H1 (cell line): Measurements from ENCODE around the gene KRT77. TPM values are rescaled to one million over a fixed set of nuclear protein-coding genes. Genes with fewer than 3 reads are reported as not detected.

Experiments used
- CTCF ChIA-PET: fragments of 300-600 bp; sonication (Branson Sonifier 250); formaldehyde crosslinking; loops from one replicate; lab custom pipeline; 2021; ENCODE audit not compliant: partially characterized antibody; lab: Charles Lee
- POLR2A ChIA-PET: fragments of 300-600 bp; sonication (Branson Sonifier 250); formaldehyde crosslinking; loops from one replicate; lab custom pipeline; 2021; ENCODE audit warnings: inconsistent platforms; ENCODE audit not compliant: partially characterized antibody; lab: Charles Lee
- DNase-seq, 2 experiments: peaks; one replicate each; pipeline versions ENCODE4 v3.0.0 to v3.0.0-alpha.2; 2010 to 2022; ENCODE audit warnings: low spot score in 2 of 2, low read depth in 1 of 2, mixed read lengths in 1 of 2
- FAIRE-seq: peaks from 2 replicates; lab custom pipeline; 2011; peaks lifted over from hg19 to GRCh38; lab: Jason Lieb, UNC
- H2AFZ ChIP-seq: 2 replicates; pipeline ENCODE4 v1.8.1; 2012; ENCODE audit warnings: low read length, inconsistent platforms
- H2AK5ac ChIP-seq: 2 replicates; pipeline ENCODE4 v1.6.1; 2013; ENCODE audit warnings: low read depth, low read length
- H2BK120ac ChIP-seq: replicated peaks from 2 replicates; pipeline ENCODE3; 2013; ENCODE audit warnings: low read depth, low read length, inconsistent platforms
- H2BK12ac ChIP-seq: 2 replicates; pipeline ENCODE4 v1.6.1; 2013; ENCODE audit warnings: low read depth, low read length
- H2BK15ac ChIP-seq: 2 replicates; pipeline ENCODE4 v1.6.1; 2013; ENCODE audit warnings: low read length
- H2BK20ac ChIP-seq: 2 replicates; pipeline ENCODE4 v1.6.1; 2013; ENCODE audit warnings: low read length
- H2BK5ac ChIP-seq: 2 replicates; pipeline ENCODE4 v1.6.1; 2013; ENCODE audit warnings: low read depth, low read length
- H3K14ac ChIP-seq: 2 replicates; pipeline ENCODE4 v1.6.1; 2013; ENCODE audit warnings: inconsistent platforms; ENCODE audit not compliant: insufficient read length
- H3K18ac ChIP-seq: 2 replicates; pipeline ENCODE4 v1.6.1; 2013; ENCODE audit warnings: low read length; ENCODE audit errors: extremely low read depth
- H3K23ac ChIP-seq: 2 replicates; pipeline ENCODE4 v1.6.1; 2013; ENCODE audit warnings: inconsistent platforms; ENCODE audit not compliant: insufficient read length
- H3K23me2 ChIP-seq: 2 replicates; pipeline ENCODE4 v1.6.1; 2013; ENCODE audit warnings: low read depth, low read length
- H3K27ac ChIP-seq: 2 replicates; pipeline ENCODE4 v1.6.1; 2011; ENCODE audit warnings: low read depth, low read length, inconsistent platforms
- H3K27me3 ChIP-seq, 4 experiments: replicated peaks in 1 of 4; 1 replicate in 1 of 4; 2 replicates in 3 of 4; pipeline versions ENCODE4 v1.6.1 to v1.8.1; 2011 to 2013; ENCODE audit warnings: low read length in 3 of 4, mild to moderate bottlenecking in 3 of 4, inconsistent platforms in 2 of 4, mixed read lengths in 2 of 4, moderate library complexity in 1 of 4; ENCODE audit not compliant: control insufficient read depth in 3 of 4, insufficient read depth in 3 of 4; ENCODE audit errors: extremely low read depth in 1 of 4
- H3K36me3 ChIP-seq, 4 experiments: 2 replicates each; pipeline versions ENCODE4 v1.6.1 to v1.8.1; 2011 to 2013; ENCODE audit warnings: mild to moderate bottlenecking in 4 of 4, low read length in 3 of 4, moderate library complexity in 2 of 4, control low read depth in 1 of 4, inconsistent platforms in 1 of 4; ENCODE audit not compliant: insufficient read depth in 4 of 4, control insufficient read depth in 2 of 4
- H3K4ac ChIP-seq: replicated peaks from 2 replicates; pipeline ENCODE3; 2013; ENCODE audit warnings: low read length, low read depth, mixed read lengths, inconsistent platforms; ENCODE audit not compliant: insufficient read length
- H3K4me1 ChIP-seq, 4 experiments: replicated peaks in 1 of 4; 1 replicate in 1 of 4; 2 replicates in 3 of 4; pipeline versions ENCODE4 v1.6.1 to v1.8.1; 2011 to 2013; ENCODE audit warnings: low read length in 3 of 4, inconsistent platforms in 2 of 4, mixed read lengths in 1 of 4; ENCODE audit not compliant: insufficient read depth in 4 of 4, control insufficient read depth in 3 of 4
- H3K4me2 ChIP-seq, 2 experiments: 2 replicates each; pipeline versions ENCODE4 v1.6.1 to v1.8.1; 2011 to 2013; ENCODE audit warnings: low read depth in 2 of 2, low read length in 2 of 2, control low read depth in 1 of 2, inconsistent platforms in 1 of 2, mild to moderate bottlenecking in 1 of 2; ENCODE audit not compliant: insufficient read depth in 1 of 2
- H3K4me3 ChIP-seq, 4 experiments: fragments of 200-600, 300-600 bp in 1 of 4; sonication (generic), shearing (Covaris generic), sonication (Bioruptor Twin) in 1 of 4; 2 replicates each; pipeline versions ENCODE4 v1.5.1 to v1.8.1; 2011 to 2016; ENCODE audit warnings: low read length in 4 of 4, low read depth in 3 of 4, control low read depth in 2 of 4, inconsistent platforms in 2 of 4, mild to moderate bottlenecking in 2 of 4, mixed read lengths in 1 of 4, moderate library complexity in 1 of 4; ENCODE audit not compliant: insufficient read depth in 2 of 4; ENCODE audit errors: extremely low read depth in 1 of 4
- H3K56ac ChIP-seq: replicated peaks from 2 replicates; pipeline ENCODE3; 2013; ENCODE audit warnings: low read depth, mild to moderate bottlenecking, mixed read lengths, low read length, inconsistent platforms; ENCODE audit not compliant: insufficient read length
- H3K79me1 ChIP-seq: 2 replicates; pipeline ENCODE4 v1.6.1; 2013; ENCODE audit warnings: low read depth, low read length, control low read depth
- H3K79me2 ChIP-seq, 2 experiments: 2 replicates each; pipeline versions ENCODE4 v1.6.1 to v1.8.1; 2012 to 2013; ENCODE audit warnings: low read length in 2 of 2, mild to moderate bottlenecking in 2 of 2, inconsistent platforms in 1 of 2; ENCODE audit not compliant: insufficient read depth in 2 of 2, control insufficient read depth in 1 of 2
- H3K9ac ChIP-seq, 4 experiments: replicated peaks in 1 of 4; 1 replicate in 1 of 4; 2 replicates in 3 of 4; pipeline versions ENCODE4 v1.6.1 to v1.8.1; 2011 to 2013; ENCODE audit warnings: low read depth in 3 of 4, low read length in 3 of 4, control low read depth in 2 of 4, mild to moderate bottlenecking in 2 of 4, moderate library complexity in 2 of 4, inconsistent platforms in 1 of 4; ENCODE audit errors: extremely low read depth in 1 of 4
- H3K9me3 ChIP-seq, 2 experiments: 2 replicates each; pipeline versions ENCODE4 v1.6.1 to v1.8.1; 2012 to 2013; ENCODE audit warnings: mild to moderate bottlenecking in 2 of 2, moderate library complexity in 2 of 2, control low read depth in 1 of 2, inconsistent platforms in 1 of 2, low read depth in 1 of 2, low read length in 1 of 2, mixed read lengths in 1 of 2; ENCODE audit not compliant: insufficient read depth in 2 of 2
- H4K20me1 ChIP-seq, 2 experiments: replicated peaks in 1 of 2; 2 replicates each; pipeline versions ENCODE3 to v1.8.1; 2011 to 2013; ENCODE audit warnings: inconsistent platforms in 2 of 2, low read length in 2 of 2, mild to moderate bottlenecking in 1 of 2; ENCODE audit not compliant: insufficient read depth in 2 of 2, control insufficient read depth in 1 of 2
- H4K5ac ChIP-seq: 2 replicates; pipeline ENCODE4 v1.6.1; 2013; ENCODE audit warnings: low read length, low read depth, mixed read lengths, inconsistent platforms; ENCODE audit not compliant: insufficient read length
- H4K8ac ChIP-seq: 2 replicates; pipeline ENCODE4 v1.8.0; 2013; ENCODE audit warnings: mild to moderate bottlenecking, moderate library complexity, low read length, inconsistent platforms; ENCODE audit not compliant: insufficient read depth; ENCODE audit errors: extremely low read depth
- H4K91ac ChIP-seq: replicated peaks from 2 replicates; pipeline ENCODE3; 2013; ENCODE audit warnings: low read length, mixed read lengths, inconsistent platforms; ENCODE audit not compliant: insufficient read length
- CHD1 ChIP-seq: IDR thresholded peaks from 2 replicates; pipeline ENCODE4 v1.6.1; 2012; ENCODE audit warnings: low read depth, low read length, improper control_type of control experiment
- EGR1 ChIP-seq: IDR thresholded peaks from 2 replicates; pipeline ENCODE4 v1.6.1; 2011; ENCODE audit warnings: low read depth, low read length, borderline replicate concordance
- EP300 ChIP-seq, 2 experiments: IDR thresholded peaks; 1 replicate in 1 of 2; 2 replicates in 1 of 2; pipeline ENCODE4 v1.6.1; 2011 to 2012; ENCODE audit warnings: low read depth in 2 of 2, low read length in 2 of 2, mild to moderate bottlenecking in 2 of 2, borderline replicate concordance in 1 of 2, inconsistent platforms in 1 of 2, moderate library complexity in 1 of 2
- GABPA ChIP-seq: IDR thresholded peaks from 2 replicates; pipeline ENCODE4 v1.6.1; 2011; ENCODE audit warnings: mild to moderate bottlenecking, low read length, moderate library complexity, borderline replicate concordance; ENCODE audit not compliant: insufficient read depth
- HDAC2 ChIP-seq, 2 experiments: fragments of 300-600 bp in 1 of 2; sonication (generic) in 1 of 2; IDR thresholded peaks; 2 replicates each; pipeline ENCODE4 v1.6.1; 2011 to 2012; ENCODE audit warnings: low read depth in 2 of 2, low read length in 2 of 2, mild to moderate bottlenecking in 2 of 2, moderate library complexity in 2 of 2, borderline replicate concordance in 1 of 2, inconsistent platforms in 1 of 2
- HDAC6 ChIP-seq: IDR thresholded peaks from one replicate; pipeline ENCODE4 v1.7.1; 2012; ENCODE audit warnings: low read depth, mild to moderate bottlenecking, inconsistent platforms, low read length, moderate library complexity
- PHF8 ChIP-seq: fragments of 200-600 bp; sonication (generic); conservative IDR thresholded peaks from 2 replicates; pipeline ENCODE4 v1.7.1; 2012; ENCODE audit warnings: low read depth, mild to moderate bottlenecking, inconsistent platforms, low read length, moderate library complexity
- SAP30 ChIP-seq: fragments of 300-600 bp; sonication (generic); IDR thresholded peaks from 2 replicates; pipeline ENCODE4 v1.7.1; 2012; ENCODE audit warnings: low read length, moderate library complexity, mild to moderate bottlenecking, inconsistent platforms; ENCODE audit not compliant: insufficient read depth, insufficient replicate concordance
- SIN3A ChIP-seq, 2 experiments: IDR thresholded peaks in 1 of 2; conservative IDR thresholded peaks in 1 of 2; 2 replicates each; pipeline ENCODE4 v1.6.1; 2011 to 2012; ENCODE audit warnings: low read length in 2 of 2, improper control_type of control experiment in 1 of 2, low read depth in 1 of 2, mild to moderate bottlenecking in 1 of 2
- SP2 ChIP-seq: IDR thresholded peaks from 2 replicates; pipeline ENCODE4 v1.6.1; 2012; ENCODE audit warnings: mild to moderate bottlenecking, low read length, inconsistent platforms
- SRF ChIP-seq: IDR thresholded peaks from 2 replicates; pipeline ENCODE4 v1.6.1; 2011; ENCODE audit warnings: mild to moderate bottlenecking, low read depth, low read length, moderate library complexity
- TCF12 ChIP-seq: IDR thresholded peaks from 2 replicates; pipeline ENCODE4 v1.6.1; 2011; ENCODE audit warnings: low read depth, mild to moderate bottlenecking, low read length
- TEAD4 ChIP-seq: IDR thresholded peaks from 2 replicates; pipeline ENCODE4 v1.6.1; 2012; ENCODE audit warnings: low read depth, low read length, inconsistent platforms, mixed read lengths
- WGBS, 2 experiments: shearing (Covaris generic) in 1 of 2; methylation state at CpG; one replicate each; pipeline versions ENCODE4 v1.1.6 to v1.1.7; 2013 to 2015; ENCODE audit warnings: low lambda C conversion rate in 2 of 2, mixed read lengths in 2 of 2, inconsistent platforms in 1 of 2, low coverage in 1 of 2, missing lambda C conversion rate in 1 of 2; ENCODE audit not compliant: insufficient replicate concordance in 2 of 2, insufficient coverage in 1 of 2, insufficient read length in 1 of 2; ENCODE audit errors: extremely low coverage in 1 of 2, missing lambda C conversion rate in 1 of 2; 5-methylcytosine and 5-hydroxymethylcytosine counted together
- polyA plus RNA-seq, 7 experiments: library from polyadenylated mRNA; depleted of rRNA in 3 of 7; stranded (reverse) in 5 of 7; unstranded in 2 of 7; fragments of >200 nt in 5 of 7; fragments of 200-250 nt in 2 of 7; gene quantifications; 1 replicate in 5 of 7; 2 replicates in 1 of 7; 4 replicates in 1 of 7; pipeline versions ENCODE4 v1.2.1 to v1.2.3, GENCODE V29; 2011 to 2013; ENCODE audit warnings: missing spikeins in 2 of 7, mixed read lengths in 2 of 7
- total RNA-seq: library from RNA; stranded (reverse); fragmentation: NEBNext Ultra II Directional; extraction: Animal tissue kit (Norgen Biotek cat#: 25700); gene quantifications from 2 replicates; pipeline ENCODE4 v1.2.1, GENCODE V29; 2021

Gene KRT77
- total and polyA plus RNA-seq, 2 of the 8 experiments (the other 6 are each of a cell fraction or from before 2014, with no cell fraction given): 0.02 TPM; not detected in 1

DNA sequence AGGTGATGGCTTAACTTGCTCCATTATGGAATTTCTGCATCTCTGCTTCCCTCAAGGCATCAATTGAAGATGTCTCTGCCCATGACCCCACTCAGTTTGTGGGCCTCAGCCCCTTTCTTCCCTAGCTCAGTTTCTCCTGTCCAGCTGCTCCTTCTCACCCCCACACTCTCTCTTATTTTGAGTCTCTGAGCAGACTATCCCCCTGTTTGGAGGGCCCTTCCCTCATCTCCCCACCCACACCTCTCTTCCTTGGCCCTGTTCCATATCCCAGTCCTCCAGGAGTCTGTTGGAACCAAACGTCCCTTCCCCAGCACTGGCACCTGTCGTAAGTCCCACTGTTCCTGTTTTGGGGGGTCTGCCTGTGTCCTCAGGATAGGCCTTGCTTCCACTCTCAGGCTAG lies 14.8 kb downstream of the KRT77 start:
- H2BK15ac ChIP-seq: no peak overlapping the region
- no peak overlapping the region for H2BK5ac ChIP-seq
- H3K4ac ChIP-seq: no peak overlapping the region
- no peaks in the 10 kb centered on the region for H3K36me3 ChIP-seq
- no peak overlapping the region for H3K18ac ChIP-seq
- H2BK120ac ChIP-seq: no peak overlapping the region
- no peaks in the 10 kb centered on the region for H4K20me1 ChIP-seq
- no peaks in the 10 kb centered on the region; the same call in 1 of the 2 replicates for H3K79me1 ChIP-seq
- no peak overlapping the region for H3K27ac ChIP-seq
- H3K23me2 ChIP-seq: peaks cover 6% of the 10 kb centered on the region; the same call in 1 of the 2 replicates
- no peak overlapping the region for H2AFZ ChIP-seq
- no peak overlapping the region for H4K5ac ChIP-seq
- H3K27me3 ChIP-seq: peaks cover 0 to 30% (median 16%) of the 10 kb centered on the region in 4 experiments; a peak in 6 of 7 replicates
- no peak overlapping the region for H4K8ac ChIP-seq
- no peak overlapping the region for H3K56ac ChIP-seq
- no peak overlapping the region for H2BK20ac ChIP-seq
- no peak overlapping the region for H2AK5ac ChIP-seq
- no peak overlapping the region for H4K91ac ChIP-seq
- FAIRE-seq (no peak), DNase-seq (no peak)
- ChIA-PET CTCF (interaction anchor here (0.6 to 1.9 kb wide), 2 partner anchors 13 to 196 kb away, joined by 3 to 7 read pairs; no protein-coding TSS in a partner anchor), POLR2A (interaction anchor here (1.5 kb wide), 1 partner anchor 14 kb away, joined by 4 read pairs; no protein-coding TSS in a partner anchor)
- H2BK12ac ChIP-seq: no peak overlapping the region
- no peaks in the 10 kb centered on the region for H3K79me2 ChIP-seq
- H3K4me3 ChIP-seq: no peak overlapping the region
- no peak overlapping the region for H3K14ac ChIP-seq
- no peak overlapping the region for H3K4me2 ChIP-seq
- no peak overlapping the region for H3K23ac ChIP-seq
- no peak overlapping the region for H3K9ac ChIP-seq
- peaks cover 0 to 9% (median 3%) of the 10 kb centered on the region in 4 experiments; a peak in 2 of 7 replicates for H3K4me1 ChIP-seq
- no peaks in the 10 kb centered on the region for H3K9me3 ChIP-seq
- WGBS, 2 experiments: 63% methylated on average over 2 of the region's 2 CpGs; no CpG with 5 or more reads in 1 of the 2 experiments
- no peak for TF ChIP-seq SIN3A (conservative IDR thresholded peaks at IDR 0.05 in 1 of 2, IDR thresholded peaks at IDR 0.05 in 1 of 2; ENCODE audit: low read depth in 1 of 2, low read length in 2 of 2)
- no peak for TF ChIP-seq EP300 (IDR thresholded peaks at IDR 0.05; ENCODE audit: borderline replicate concordance in 1 of 2, low read depth in 2 of 2, low read length in 2 of 2)
- TF ChIP-seq SRF: no peak
- TF ChIP-seq GABPA: no peak
- TF ChIP-seq HDAC2 (IDR thresholded peaks at IDR 0.05; ENCODE audit: borderline replicate concordance in 1 of 2, low read depth in 2 of 2, low read length in 2 of 2): no peak
- no peak for TF ChIP-seq HDAC6
- no peak for TF ChIP-seq TCF12
- TF ChIP-seq TEAD4: no peak
- no peak for TF ChIP-seq PHF8
- TF ChIP-seq EGR1: no peak
- TF ChIP-seq SP2: no peak
- TF ChIP-seq CHD1: no peak
- TF ChIP-seq SAP30: no peak
